NCI-H1105 treated with DMSO at 0.1 percent for 48 hours (cell line): ENCODE data around the gene TPSB2.

Source experiments
- DNase-seq: peaks from one replicate; lab custom pipeline; 2025; lab: John Stamatoyannopoulos, UW

The TPSB2 gene

GRCh38 chr16:1218930-1219611, 10.9 kb downstream of the TPSB2 start:
- DNase-seq = no peak

GRCh38 chr16:1218061-1218929, 11.7 kb downstream of the TPSB2 start:
- DNase-seq = no peak

- no peak for DNase-seq
Observed at GRCh38 chr16:1217526-1217925, 12.5 kb downstream of the TPSB2 start.

GRCh38 chr16:1216681-1217400, 13.1 kb downstream of the TPSB2 start:
- no peak for DNase-seq

- DNase-seq = no peak
Observed at GRCh38 chr16:1216296-1216619, 13.7 kb downstream of the TPSB2 start.

- no peak for DNase-seq
Observed at GRCh38 chr16:1215574-1216295, 14.2 kb downstream of the TPSB2 start.

- no peak for DNase-seq
Observed at GRCh38 chr16:1214719-1215118, 15.3 kb downstream of the TPSB2 start.

- no peak for DNase-seq
Observed at GRCh38 chr16:1213796-1214372, 16.1 kb downstream of the TPSB2 start.

GRCh38 chr16:1213231-1213630, 16.8 kb downstream of the TPSB2 start:
- DNase-seq = no peak

GRCh38 chr16:1212616-1213194, 17.3 kb downstream of the TPSB2 start:
- DNase-seq = no peak

GRCh38 chr16:1211451-1212268, 18.3 kb downstream of the TPSB2 start:
- no peak for DNase-seq

- no peak for DNase-seq
Observed at GRCh38 chr16:1210461-1210860, 19.5 kb downstream of the TPSB2 start.

GRCh38 chr16:1209081-1209480, 20.9 kb downstream of the TPSB2 start:
- no peak for DNase-seq

GRCh38 chr16:1208239-1208830, 21.6 kb downstream of the TPSB2 start:
- DNase-seq = no peak

- no peak for DNase-seq
Observed at GRCh38 chr16:1206786-1207185, 23.2 kb downstream of the TPSB2 start.

- no peak for DNase-seq
Observed at GRCh38 chr16:1206326-1206725, 23.7 kb downstream of the TPSB2 start.

- DNase-seq = no peak
Observed at GRCh38 chr16:1204933-1205332, 25.1 kb downstream of the TPSB2 start.

GRCh38 chr16:1202274-1202673, 27.7 kb downstream of the TPSB2 start:
- DNase-seq = no peak

GRCh38 chr16:1201444-1201843, 28.5 kb downstream of the TPSB2 start:
- DNase-seq = no peak

- DNase-seq = no peak
Observed at GRCh38 chr16:1200014-1200627, 29.9 kb downstream of the TPSB2 start.
